H1 (cell line): Measurements from ENCODE around the gene SPINT2. TPM values are rescaled to one million over a fixed set of nuclear protein-coding genes. Genes with fewer than 3 reads are reported as not detected.

Source experiments
- CTCF ChIA-PET: fragments of 300-600 bp; sonication (Branson Sonifier 250); formaldehyde crosslinking; loops from one replicate; lab custom pipeline; 2021; ENCODE audit not compliant: partially characterized antibody; lab: Charles Lee
- POLR2A ChIA-PET: fragments of 300-600 bp; sonication (Branson Sonifier 250); formaldehyde crosslinking; loops from one replicate; lab custom pipeline; 2021; ENCODE audit warnings: inconsistent platforms; ENCODE audit not compliant: partially characterized antibody; lab: Charles Lee
- DNase-seq, 2 experiments: peaks; one replicate each; pipeline versions ENCODE4 v3.0.0 to v3.0.0-alpha.2; 2010 to 2022; ENCODE audit warnings: low spot score in 2 of 2, low read depth in 1 of 2, mixed read lengths in 1 of 2
- FAIRE-seq: peaks from 2 replicates; lab custom pipeline; 2011; peaks lifted over from hg19 to GRCh38; lab: Jason Lieb, UNC
- H2AFZ ChIP-seq: 2 replicates; pipeline ENCODE4 v1.8.1; 2012; ENCODE audit warnings: low read length, inconsistent platforms
- H2AK5ac ChIP-seq: 2 replicates; pipeline ENCODE4 v1.6.1; 2013; ENCODE audit warnings: low read depth, low read length
- H2BK120ac ChIP-seq: replicated peaks from 2 replicates; pipeline ENCODE3; 2013; ENCODE audit warnings: low read depth, low read length, inconsistent platforms
- H2BK12ac ChIP-seq: 2 replicates; pipeline ENCODE4 v1.6.1; 2013; ENCODE audit warnings: low read depth, low read length
- H2BK15ac ChIP-seq: 2 replicates; pipeline ENCODE4 v1.6.1; 2013; ENCODE audit warnings: low read length
- H2BK20ac ChIP-seq: 2 replicates; pipeline ENCODE4 v1.6.1; 2013; ENCODE audit warnings: low read length
- H2BK5ac ChIP-seq: 2 replicates; pipeline ENCODE4 v1.6.1; 2013; ENCODE audit warnings: low read depth, low read length
- H3K14ac ChIP-seq: 2 replicates; pipeline ENCODE4 v1.6.1; 2013; ENCODE audit warnings: inconsistent platforms; ENCODE audit not compliant: insufficient read length
- H3K18ac ChIP-seq: 2 replicates; pipeline ENCODE4 v1.6.1; 2013; ENCODE audit warnings: low read length; ENCODE audit errors: extremely low read depth
- H3K23ac ChIP-seq: 2 replicates; pipeline ENCODE4 v1.6.1; 2013; ENCODE audit warnings: inconsistent platforms; ENCODE audit not compliant: insufficient read length
- H3K23me2 ChIP-seq: 2 replicates; pipeline ENCODE4 v1.6.1; 2013; ENCODE audit warnings: low read depth, low read length
- H3K27ac ChIP-seq: 2 replicates; pipeline ENCODE4 v1.6.1; 2011; ENCODE audit warnings: low read depth, low read length, inconsistent platforms
- H3K27me3 ChIP-seq, 4 experiments: replicated peaks in 1 of 4; 1 replicate in 1 of 4; 2 replicates in 3 of 4; pipeline versions ENCODE4 v1.6.1 to v1.8.1; 2011 to 2013; ENCODE audit warnings: low read length in 3 of 4, mild to moderate bottlenecking in 3 of 4, inconsistent platforms in 2 of 4, mixed read lengths in 2 of 4, moderate library complexity in 1 of 4; ENCODE audit not compliant: control insufficient read depth in 3 of 4, insufficient read depth in 3 of 4; ENCODE audit errors: extremely low read depth in 1 of 4
- H3K36me3 ChIP-seq, 4 experiments: 2 replicates each; pipeline versions ENCODE4 v1.6.1 to v1.8.1; 2011 to 2013; ENCODE audit warnings: mild to moderate bottlenecking in 4 of 4, low read length in 3 of 4, moderate library complexity in 2 of 4, control low read depth in 1 of 4, inconsistent platforms in 1 of 4; ENCODE audit not compliant: insufficient read depth in 4 of 4, control insufficient read depth in 2 of 4
- H3K4ac ChIP-seq: replicated peaks from 2 replicates; pipeline ENCODE3; 2013; ENCODE audit warnings: low read length, low read depth, mixed read lengths, inconsistent platforms; ENCODE audit not compliant: insufficient read length
- H3K4me1 ChIP-seq, 4 experiments: replicated peaks in 1 of 4; 1 replicate in 1 of 4; 2 replicates in 3 of 4; pipeline versions ENCODE4 v1.6.1 to v1.8.1; 2011 to 2013; ENCODE audit warnings: low read length in 3 of 4, inconsistent platforms in 2 of 4, mixed read lengths in 1 of 4; ENCODE audit not compliant: insufficient read depth in 4 of 4, control insufficient read depth in 3 of 4
- H3K4me2 ChIP-seq, 2 experiments: 2 replicates each; pipeline versions ENCODE4 v1.6.1 to v1.8.1; 2011 to 2013; ENCODE audit warnings: low read depth in 2 of 2, low read length in 2 of 2, control low read depth in 1 of 2, inconsistent platforms in 1 of 2, mild to moderate bottlenecking in 1 of 2; ENCODE audit not compliant: insufficient read depth in 1 of 2
- H3K4me3 ChIP-seq, 4 experiments: fragments of 200-600, 300-600 bp in 1 of 4; sonication (generic), shearing (Covaris generic), sonication (Bioruptor Twin) in 1 of 4; 2 replicates each; pipeline versions ENCODE4 v1.5.1 to v1.8.1; 2011 to 2016; ENCODE audit warnings: low read length in 4 of 4, low read depth in 3 of 4, control low read depth in 2 of 4, inconsistent platforms in 2 of 4, mild to moderate bottlenecking in 2 of 4, mixed read lengths in 1 of 4, moderate library complexity in 1 of 4; ENCODE audit not compliant: insufficient read depth in 2 of 4; ENCODE audit errors: extremely low read depth in 1 of 4
- H3K56ac ChIP-seq: replicated peaks from 2 replicates; pipeline ENCODE3; 2013; ENCODE audit warnings: low read depth, mild to moderate bottlenecking, mixed read lengths, low read length, inconsistent platforms; ENCODE audit not compliant: insufficient read length
- H3K79me1 ChIP-seq: 2 replicates; pipeline ENCODE4 v1.6.1; 2013; ENCODE audit warnings: low read depth, low read length, control low read depth
- H3K79me2 ChIP-seq, 2 experiments: 2 replicates each; pipeline versions ENCODE4 v1.6.1 to v1.8.1; 2012 to 2013; ENCODE audit warnings: low read length in 2 of 2, mild to moderate bottlenecking in 2 of 2, inconsistent platforms in 1 of 2; ENCODE audit not compliant: insufficient read depth in 2 of 2, control insufficient read depth in 1 of 2
- H3K9ac ChIP-seq, 4 experiments: replicated peaks in 1 of 4; 1 replicate in 1 of 4; 2 replicates in 3 of 4; pipeline versions ENCODE4 v1.6.1 to v1.8.1; 2011 to 2013; ENCODE audit warnings: low read depth in 3 of 4, low read length in 3 of 4, control low read depth in 2 of 4, mild to moderate bottlenecking in 2 of 4, moderate library complexity in 2 of 4, inconsistent platforms in 1 of 4; ENCODE audit errors: extremely low read depth in 1 of 4
- H3K9me3 ChIP-seq, 2 experiments: 2 replicates each; pipeline versions ENCODE4 v1.6.1 to v1.8.1; 2012 to 2013; ENCODE audit warnings: mild to moderate bottlenecking in 2 of 2, moderate library complexity in 2 of 2, control low read depth in 1 of 2, inconsistent platforms in 1 of 2, low read depth in 1 of 2, low read length in 1 of 2, mixed read lengths in 1 of 2; ENCODE audit not compliant: insufficient read depth in 2 of 2
- H4K20me1 ChIP-seq, 2 experiments: replicated peaks in 1 of 2; 2 replicates each; pipeline versions ENCODE3 to v1.8.1; 2011 to 2013; ENCODE audit warnings: inconsistent platforms in 2 of 2, low read length in 2 of 2, mild to moderate bottlenecking in 1 of 2; ENCODE audit not compliant: insufficient read depth in 2 of 2, control insufficient read depth in 1 of 2
- H4K5ac ChIP-seq: 2 replicates; pipeline ENCODE4 v1.6.1; 2013; ENCODE audit warnings: low read length, low read depth, mixed read lengths, inconsistent platforms; ENCODE audit not compliant: insufficient read length
- H4K8ac ChIP-seq: 2 replicates; pipeline ENCODE4 v1.8.0; 2013; ENCODE audit warnings: mild to moderate bottlenecking, moderate library complexity, low read length, inconsistent platforms; ENCODE audit not compliant: insufficient read depth; ENCODE audit errors: extremely low read depth
- H4K91ac ChIP-seq: replicated peaks from 2 replicates; pipeline ENCODE3; 2013; ENCODE audit warnings: low read length, mixed read lengths, inconsistent platforms; ENCODE audit not compliant: insufficient read length
- ASH2L ChIP-seq: fragments of 200-600, 300-600 bp; sonication (generic); IDR thresholded peaks from one replicate; pipeline ENCODE4 v1.7.1; 2017; ENCODE audit warnings: low read length
- ATF2 ChIP-seq: IDR thresholded peaks from 2 replicates; pipeline ENCODE4 v1.6.1; 2012; ENCODE audit warnings: low read length, inconsistent platforms
- EGR1 ChIP-seq: IDR thresholded peaks from 2 replicates; pipeline ENCODE4 v1.6.1; 2011; ENCODE audit warnings: low read depth, low read length, borderline replicate concordance
- GABPA ChIP-seq: IDR thresholded peaks from 2 replicates; pipeline ENCODE4 v1.6.1; 2011; ENCODE audit warnings: mild to moderate bottlenecking, low read length, moderate library complexity, borderline replicate concordance; ENCODE audit not compliant: insufficient read depth
- KDM5A ChIP-seq: fragments of 200-600 bp; IDR thresholded peaks from 2 replicates; pipeline ENCODE4 v1.7.1; 2012; ENCODE audit warnings: mild to moderate bottlenecking, low read length, inconsistent platforms, mixed read lengths
- MAX ChIP-seq: IDR thresholded peaks from 2 replicates; pipeline ENCODE4 v1.6.1; 2012; ENCODE audit warnings: inconsistent platforms
- POLR2AphosphoS5 ChIP-seq: IDR thresholded peaks from 2 replicates; pipeline ENCODE4 v1.6.1; 2011; ENCODE audit warnings: low read depth, low read length
- TCF12 ChIP-seq: IDR thresholded peaks from 2 replicates; pipeline ENCODE4 v1.6.1; 2011; ENCODE audit warnings: low read depth, mild to moderate bottlenecking, low read length
- TEAD4 ChIP-seq: IDR thresholded peaks from 2 replicates; pipeline ENCODE4 v1.6.1; 2012; ENCODE audit warnings: low read depth, low read length, inconsistent platforms, mixed read lengths
- WGBS, 2 experiments: shearing (Covaris generic) in 1 of 2; methylation state at CpG; one replicate each; pipeline versions ENCODE4 v1.1.6 to v1.1.7; 2013 to 2015; ENCODE audit warnings: low lambda C conversion rate in 2 of 2, mixed read lengths in 2 of 2, inconsistent platforms in 1 of 2, low coverage in 1 of 2, missing lambda C conversion rate in 1 of 2; ENCODE audit not compliant: insufficient replicate concordance in 2 of 2, insufficient coverage in 1 of 2, insufficient read length in 1 of 2; ENCODE audit errors: extremely low coverage in 1 of 2, missing lambda C conversion rate in 1 of 2; 5-methylcytosine and 5-hydroxymethylcytosine counted together
- polyA plus RNA-seq, 7 experiments: library from polyadenylated mRNA; depleted of rRNA in 3 of 7; stranded (reverse) in 5 of 7; unstranded in 2 of 7; fragments of >200 nt in 5 of 7; fragments of 200-250 nt in 2 of 7; gene quantifications; 1 replicate in 5 of 7; 2 replicates in 1 of 7; 4 replicates in 1 of 7; pipeline versions ENCODE4 v1.2.1 to v1.2.3, GENCODE V29; 2011 to 2013; ENCODE audit warnings: missing spikeins in 2 of 7, mixed read lengths in 2 of 7
- total RNA-seq: library from RNA; stranded (reverse); fragmentation: NEBNext Ultra II Directional; extraction: Animal tissue kit (Norgen Biotek cat#: 25700); gene quantifications from 2 replicates; pipeline ENCODE4 v1.2.1, GENCODE V29; 2021

The SPINT2 gene
- total and polyA plus RNA-seq, 2 of the 8 experiments (the other 6 are each of a cell fraction or from before 2014, with no cell fraction given): 294 to 296 TPM

GRCh38 chr19:38281811-38282566 is 17.6 kb downstream of the SPINT2 start:
- no peak overlapping the region for H2BK120ac ChIP-seq
- ChIA-PET POLR2A (interaction anchor here (1.0 to 1.5 kb wide), 4 partner anchors 13 to 24 kb away, joined by 3 to 9 read pairs (median 3); partner anchors contain the start of gene SPINT2), CTCF (interaction anchor here (0.6 to 1.2 kb wide), 3 partner anchors 12 to 55 kb away, joined by 3 to 5 read pairs (median 5); no protein-coding TSS in a partner anchor)
- H3K18ac ChIP-seq: no peak overlapping the region
- H3K79me1 ChIP-seq: peaks cover 25% of the 10 kb centered on the region
- no peaks in the 10 kb centered on the region for H3K9me3 ChIP-seq
- H3K4me1 ChIP-seq: no peaks in the 10 kb centered on the region; a peak in 1 of 7 replicates
- H2AFZ ChIP-seq: no peak overlapping the region
- no peak for DNase-seq
- no peak overlapping the region for H3K4me2 ChIP-seq
- peaks cover 2 to 23% (median 7%) of the 10 kb centered on the region in 4 experiments; a peak in 7 of 8 replicates for H3K36me3 ChIP-seq
- FAIRE-seq: no peak
- no peak overlapping the region for H2AK5ac ChIP-seq
- no peak for TF ChIP-seq MAX
- TF ChIP-seq ATF2: no peak
- TF ChIP-seq KDM5A: no peak
- no peak for TF ChIP-seq ASH2L
- no peak for TF ChIP-seq POLR2AphosphoS5
- no peak for TF ChIP-seq GABPA
- TF ChIP-seq TCF12: no peak
- no peak for TF ChIP-seq EGR1
- no peak for TF ChIP-seq TEAD4
- no peak overlapping the region for H2BK20ac ChIP-seq
- H3K4me3 ChIP-seq: no peak overlapping the region
- no peak overlapping the region for H3K14ac ChIP-seq
- no peak overlapping the region for H2BK12ac ChIP-seq
- H3K23ac ChIP-seq: no peak overlapping the region
- peaks cover 22 to 33% of the 10 kb centered on the region in 2 experiments for H4K20me1 ChIP-seq
- no peaks in the 10 kb centered on the region for H3K27me3 ChIP-seq
- WGBS, 2 experiments: 81% methylated on average over 7 of the region's 7 CpGs; no CpG with 5 or more reads in 1 of the 2 experiments
- no peak overlapping the region for H3K4ac ChIP-seq
- H3K23me2 ChIP-seq: no peaks in the 10 kb centered on the region
- H4K91ac ChIP-seq: no peak overlapping the region
- H2BK15ac ChIP-seq: no peak overlapping the region
- H3K79me2 ChIP-seq: peaks cover 8 to 59% of the 10 kb centered on the region in 2 experiments
- H3K9ac ChIP-seq: no peak overlapping the region; a peak in 1 of 7 replicates
- H4K8ac ChIP-seq: no peak overlapping the region
- H2BK5ac ChIP-seq: peak overlapping the region; percentile 71
- no peak overlapping the region for H4K5ac ChIP-seq
- H3K56ac ChIP-seq: peak overlapping the region; percentile 22
- no peak overlapping the region for H3K27ac ChIP-seq
